Smooth muscle cell (in vitro differentiated cells): ENCODE data around the gene STMN1. TPM values are rescaled to one million over a fixed set of nuclear protein-coding genes. Genes with fewer than 3 reads are reported as not detected.

Experiments used
- DNase-seq: peaks from one replicate; lab custom pipeline; 2025; ENCODE audit not compliant: unreplicated experiment; lab: John Stamatoyannopoulos, UW
- H2AFZ ChIP-seq: fragments of 200-600 bp; sonication (generic); 2 replicates; pipeline ENCODE4 v1.6.0; 2016; ENCODE audit warnings: antibody characterized with exemption, low read depth, mild to moderate bottlenecking
- H3F3A ChIP-seq: fragments of 200-600 bp; sonication (generic); 2 replicates; pipeline ENCODE4 v1.6.0; 2017; ENCODE audit warnings: antibody characterized with exemption, low read depth
- H3K27ac ChIP-seq: fragments of 200-600 bp; sonication (generic); 2 replicates; pipeline ENCODE4 v1.5.1; 2016; ENCODE audit warnings: low read depth, mild to moderate bottlenecking
- H3K27me3 ChIP-seq: fragments of 200-600 bp; sonication (generic); 2 replicates; pipeline ENCODE4 v1.6.1; 2016; ENCODE audit warnings: low read depth, mild to moderate bottlenecking
- H3K36me3 ChIP-seq: fragments of 200-600 bp; sonication (generic); 2 replicates; pipeline ENCODE4 v1.5.1; 2016; ENCODE audit warnings: low read depth
- H3K4me1 ChIP-seq: fragments of 200-600 bp; sonication (generic); 2 replicates; pipeline ENCODE4 v1.5.1; 2016; ENCODE audit warnings: low read depth
- H3K4me2 ChIP-seq: fragments of 200-600 bp; sonication (generic); 2 replicates; pipeline ENCODE4 v1.6.0; 2016; ENCODE audit warnings: mild to moderate bottlenecking
- H3K4me3 ChIP-seq: fragments of 200-600 bp; sonication (generic); 2 replicates; pipeline ENCODE4 v1.5.1; 2016; ENCODE audit warnings: mild to moderate bottlenecking
- H3K79me2 ChIP-seq: fragments of 200-600 bp; sonication (generic); 2 replicates; pipeline ENCODE4 v1.6.0; 2016; ENCODE audit warnings: low read depth, mild to moderate bottlenecking
- H3K9ac ChIP-seq: fragments of 200-600 bp; sonication (generic); 2 replicates; pipeline ENCODE4 v1.6.0; 2016; ENCODE audit warnings: low read depth
- H3K9me3 ChIP-seq: fragments of 200-600 bp; sonication (generic); replicated peaks from 2 replicates; pipeline ENCODE4 v1.5.1; 2016; ENCODE audit warnings: low read depth
- H4K20me1 ChIP-seq: fragments of 200-600 bp; sonication (generic); 2 replicates; pipeline ENCODE4 v1.6.0; 2016; ENCODE audit warnings: low read depth
- WGBS: methylation state at CpG from one replicate; pipeline ENCODE4 v1.1.7; 2016; ENCODE audit warnings: low lambda C conversion rate; 5-methylcytosine and 5-hydroxymethylcytosine counted together
- polyA plus RNA-seq: library from polyadenylated mRNA; unstranded; fragments of >200 nt; fragmentation: Nextera tagmentation; extraction: Ambion mirVana; gene quantifications from 2 replicates; pipeline ENCODE4 v1.2.1, GENCODE V29; 2016
- total RNA-seq: library from RNA; depleted of rRNA; stranded (reverse); fragments of >200 nt; gene quantifications from 2 replicates; pipeline ENCODE4 v1.2.3, GENCODE V29; 2014
- TF ChIP-seq, protein P1 (sequence below): fragments of 200-600 bp; sonication (generic); IDR thresholded peaks from 2 replicates; pipeline ENCODE4 v1.5.1; 2017; ENCODE audit warnings: borderline replicate concordance, mild to moderate bottlenecking, antibody characterized with exemption; ENCODE audit not compliant: insufficient read depth, poor library complexity, severe bottlenecking

STMN1 gene
- total and polyA plus RNA-seq, 2 experiments from 2014 or later, result 115 to 331 TPM

DNA sequence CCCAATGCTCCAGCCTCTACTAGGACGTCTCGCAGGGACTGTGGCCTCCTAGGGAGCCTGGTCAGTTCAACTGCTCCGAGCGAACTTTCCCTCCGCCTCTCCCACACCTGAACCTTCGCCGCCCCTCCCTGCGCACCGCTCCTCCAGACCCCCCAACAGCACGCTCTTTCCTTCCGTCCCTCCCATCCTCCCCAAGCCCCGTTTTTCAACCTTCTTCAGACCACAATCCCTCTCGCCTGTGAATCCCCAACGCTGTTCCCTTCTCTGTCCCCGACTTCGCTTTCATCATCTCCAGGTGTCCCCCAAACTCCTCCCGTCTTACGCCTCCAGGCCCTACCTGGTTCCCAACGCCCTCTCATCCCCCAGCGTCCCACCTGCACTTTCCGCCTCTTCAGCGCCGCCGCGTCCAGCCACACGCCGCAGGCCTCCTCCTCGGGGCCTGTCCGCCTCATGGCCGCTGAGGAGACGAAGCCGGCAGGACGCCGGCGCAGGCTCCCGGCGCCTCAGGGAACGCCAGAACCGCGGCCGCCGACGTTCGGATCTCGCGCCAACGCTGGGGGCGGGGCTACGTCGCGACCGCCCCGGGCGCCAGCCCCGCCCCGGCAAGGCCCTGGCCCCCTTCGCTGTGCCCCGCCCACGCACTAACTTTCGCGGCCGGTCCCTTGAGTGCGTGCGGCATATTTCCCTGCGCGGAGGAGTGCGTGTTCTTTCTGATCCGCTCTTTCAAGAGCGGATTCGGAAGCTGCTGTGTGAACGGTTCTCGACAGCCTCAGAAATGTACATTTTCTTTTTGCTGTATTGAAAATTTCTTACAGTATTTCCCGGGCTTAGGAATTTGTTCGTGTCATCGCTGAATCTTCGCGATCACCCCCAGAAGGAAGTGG, 47.1 kb downstream of the STMN1 start, which contains the start of gene AUNIP:
AUNIP (minus strand) TSS at position 552 of the 884 bp plus-strand sequence; CDS start at position 452, 100 bp downstream.
- Histone ChIP-seq H3K4me2 (peak within 1 kb of the TSS; percentile 93), H3K27me3 (no peaks in the 10 kb centered on the region), H3K36me3 (no peaks in the 10 kb centered on the region), H3K4me1 (peaks cover 9% of the 10 kb centered on the region), H2AFZ (peak within 1 kb of the TSS; percentile 87), H3K9ac (peak within 1 kb of the TSS; percentile 62), H3K79me2 (no peaks in the 10 kb centered on the region), H3K27ac (peak within 1 kb of the TSS; percentile 76), H3F3A (peaks cover 9% of the 10 kb centered on the region), H3K9me3 (no peaks in the 10 kb centered on the region), H4K20me1 (no peaks in the 10 kb centered on the region), H3K4me3 (peak within 1 kb of the TSS; percentile 49)
- WGBS, result under 1% methylated on average over 60 of the region's 77 CpGs
- TF ChIP-seq, protein P1, sequence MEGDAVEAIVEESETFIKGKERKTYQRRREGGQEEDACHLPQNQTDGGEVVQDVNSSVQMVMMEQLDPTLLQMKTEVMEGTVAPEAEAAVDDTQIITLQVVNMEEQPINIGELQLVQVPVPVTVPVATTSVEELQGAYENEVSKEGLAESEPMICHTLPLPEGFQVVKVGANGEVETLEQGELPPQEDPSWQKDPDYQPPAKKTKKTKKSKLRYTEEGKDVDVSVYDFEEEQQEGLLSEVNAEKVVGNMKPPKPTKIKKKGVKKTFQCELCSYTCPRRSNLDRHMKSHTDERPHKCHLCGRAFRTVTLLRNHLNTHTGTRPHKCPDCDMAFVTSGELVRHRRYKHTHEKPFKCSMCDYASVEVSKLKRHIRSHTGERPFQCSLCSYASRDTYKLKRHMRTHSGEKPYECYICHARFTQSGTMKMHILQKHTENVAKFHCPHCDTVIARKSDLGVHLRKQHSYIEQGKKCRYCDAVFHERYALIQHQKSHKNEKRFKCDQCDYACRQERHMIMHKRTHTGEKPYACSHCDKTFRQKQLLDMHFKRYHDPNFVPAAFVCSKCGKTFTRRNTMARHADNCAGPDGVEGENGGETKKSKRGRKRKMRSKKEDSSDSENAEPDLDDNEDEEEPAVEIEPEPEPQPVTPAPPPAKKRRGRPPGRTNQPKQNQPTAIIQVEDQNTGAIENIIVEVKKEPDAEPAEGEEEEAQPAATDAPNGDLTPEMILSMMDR, result no peak
- peak; percentile 69 for DNase-seq

DNA sequence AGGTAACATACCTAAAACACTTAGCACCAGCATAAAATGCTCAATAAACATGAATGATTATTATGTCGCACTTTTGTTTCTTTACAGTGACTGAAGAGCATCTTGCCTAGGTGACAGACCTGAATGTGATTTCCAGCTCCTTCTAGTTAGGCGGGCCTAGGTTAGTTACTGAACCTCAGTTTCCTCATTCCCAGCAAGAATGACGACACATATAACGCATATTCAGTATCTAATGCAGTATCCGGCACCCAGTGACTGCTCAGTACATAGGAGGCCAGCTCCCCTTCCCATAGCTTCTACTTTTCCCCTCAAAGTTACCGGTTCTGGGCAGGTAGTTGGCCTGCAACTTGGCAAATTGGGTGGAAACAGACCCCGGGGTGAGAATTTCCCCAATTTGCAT, 47.7 kb downstream of the STMN1 start:
- H3K4me2 ChIP-seq, result peak overlapping the region; percentile 93
- WGBS, result 36% methylated on average over 7 of the region's 7 CpGs
- H3K27ac ChIP-seq, result no peak overlapping the region
- peaks cover 9% of the 10 kb centered on the region for H3F3A ChIP-seq
- TF ChIP-seq, protein P1, result no peak
- no peak for DNase-seq
- no peaks in the 10 kb centered on the region for H3K9me3 ChIP-seq
- no peaks in the 10 kb centered on the region for H3K27me3 ChIP-seq
- H2AFZ ChIP-seq, result peak overlapping the region; percentile 87
- peaks cover 9% of the 10 kb centered on the region for H3K4me1 ChIP-seq
- H3K36me3 ChIP-seq, result no peaks in the 10 kb centered on the region
- no peak overlapping the region for H3K9ac ChIP-seq
- H4K20me1 ChIP-seq, result no peaks in the 10 kb centered on the region
- H3K4me3 ChIP-seq, result peak overlapping the region; percentile 49
- H3K79me2 ChIP-seq, result no peaks in the 10 kb centered on the region

DNA sequence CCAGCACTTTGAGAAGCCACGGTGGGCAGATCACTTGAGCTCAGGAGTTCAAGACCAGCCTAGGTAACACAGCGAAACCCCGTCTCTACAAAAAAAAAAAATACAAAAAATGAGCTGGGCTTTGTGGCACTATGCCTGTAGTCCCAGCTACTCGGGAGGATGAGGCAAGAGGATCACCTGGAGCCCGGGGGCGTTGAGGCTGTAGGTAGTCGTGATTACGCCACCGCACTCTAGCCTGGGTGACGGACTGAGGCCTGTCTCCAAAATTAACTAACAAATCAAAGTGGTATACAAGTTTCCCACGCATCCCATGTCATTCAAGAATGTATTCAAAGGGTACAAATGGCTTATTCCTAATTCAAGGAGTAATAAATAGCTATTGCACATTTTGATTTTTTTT, 49.4 kb downstream of the STMN1 start:
- 87% methylated on average over 11 of the region's 11 CpGs for WGBS

More for the DNA sequence above, 49.4 kb downstream of the STMN1 start:
- Histone ChIP-seq H3K9ac (no peak overlapping the region), H3K27ac (no peak overlapping the region), H3F3A (peaks cover 9% of the 10 kb centered on the region), H3K79me2 (no peaks in the 10 kb centered on the region), H3K9me3 (no peaks in the 10 kb centered on the region), H3K4me1 (peaks cover 9% of the 10 kb centered on the region), H4K20me1 (no peaks in the 10 kb centered on the region), H3K27me3 (no peaks in the 10 kb centered on the region), H3K4me2 (no peak overlapping the region), H3K4me3 (no peak overlapping the region), H3K36me3 (no peaks in the 10 kb centered on the region), H2AFZ (no peak overlapping the region)
- no peak for DNase-seq
- TF ChIP-seq, protein P1, result no peak
